GM18519 (cell line): ENCODE results near the gene MSL1.

ENCODE experiments used
- ATAC-seq: cut with Tn5 transposase; IDR thresholded peaks from one replicate; pipeline ENCODE4 v1.9.1; 2021; ENCODE audit warnings: mild to moderate bottlenecking, moderate library complexity; ENCODE audit not compliant: unreplicated experiment, low FRiP score

Gene MSL1

DNA sequence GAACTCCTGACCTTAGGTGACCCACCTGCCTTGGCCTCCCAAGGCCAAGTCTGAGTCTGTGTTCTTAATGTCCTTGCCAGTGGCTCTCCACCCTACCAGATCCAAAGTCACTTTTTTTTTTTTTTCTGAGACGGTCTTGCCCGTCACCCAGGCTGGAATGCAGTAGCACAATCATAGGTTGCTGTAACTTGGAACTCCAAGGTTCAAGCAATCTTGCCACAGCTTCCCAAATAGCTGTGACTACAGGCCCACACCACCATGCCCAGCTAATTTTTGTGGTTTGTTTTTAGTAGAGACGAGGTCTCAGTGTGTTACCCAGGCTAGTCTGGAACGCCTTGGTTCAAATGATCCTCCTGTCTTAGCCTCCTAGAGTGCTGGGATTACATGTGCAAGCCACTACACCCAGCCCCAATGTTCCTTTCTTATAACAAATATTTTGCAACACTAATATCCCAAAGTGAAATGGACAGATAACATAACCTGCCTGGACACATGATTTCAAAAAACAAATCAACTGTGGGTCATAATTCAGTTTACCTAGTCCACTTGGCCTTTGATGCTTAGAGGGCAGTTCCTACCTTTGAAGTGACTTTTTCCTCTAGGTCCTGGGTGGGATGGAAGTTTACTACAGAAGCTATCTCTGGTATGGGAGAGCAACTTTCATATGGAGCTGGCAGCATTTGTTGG, 51.5 kb downstream of the MSL1 start:
- no peak for ATAC-seq

DNA sequence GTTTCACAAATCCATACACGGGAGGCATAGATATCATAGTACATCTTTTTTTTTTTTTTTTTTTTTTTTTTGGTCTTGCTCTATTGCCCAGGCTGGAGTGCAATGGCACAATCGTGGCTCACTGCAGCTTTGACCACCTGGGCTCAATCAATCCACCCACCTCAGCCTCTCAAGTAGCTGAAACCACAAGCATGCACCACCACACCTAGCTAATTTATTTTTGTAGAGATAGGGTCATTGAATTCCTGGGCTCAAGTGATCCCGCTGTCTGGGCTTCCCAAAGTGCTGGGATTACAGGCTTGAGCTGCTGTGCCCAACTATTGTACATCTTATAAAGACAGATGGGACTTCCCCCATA, 52.0 kb downstream of the MSL1 start:
- ATAC-seq = no peak

DNA sequence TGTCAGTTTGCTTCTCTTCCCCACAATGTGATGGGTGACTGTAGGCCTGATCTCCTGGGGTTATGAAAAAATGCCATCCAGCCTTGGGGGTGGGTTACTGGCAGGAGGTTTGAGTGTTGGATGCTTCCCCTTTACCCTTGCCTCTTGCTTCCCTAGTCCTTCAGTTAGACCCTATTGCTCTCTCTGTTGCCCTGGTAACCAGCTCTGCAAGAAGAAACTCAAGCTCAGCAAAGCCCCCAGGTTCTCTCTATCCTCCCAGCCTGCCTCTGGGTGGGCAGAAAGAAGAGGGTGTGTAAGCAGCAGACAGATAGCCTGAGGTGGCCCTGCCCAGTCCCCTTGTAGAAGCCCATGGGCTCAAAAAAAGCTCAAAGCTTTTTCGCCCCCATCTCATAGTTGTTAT, 52.7 kb downstream of the MSL1 start:
- no peak for ATAC-seq

DNA sequence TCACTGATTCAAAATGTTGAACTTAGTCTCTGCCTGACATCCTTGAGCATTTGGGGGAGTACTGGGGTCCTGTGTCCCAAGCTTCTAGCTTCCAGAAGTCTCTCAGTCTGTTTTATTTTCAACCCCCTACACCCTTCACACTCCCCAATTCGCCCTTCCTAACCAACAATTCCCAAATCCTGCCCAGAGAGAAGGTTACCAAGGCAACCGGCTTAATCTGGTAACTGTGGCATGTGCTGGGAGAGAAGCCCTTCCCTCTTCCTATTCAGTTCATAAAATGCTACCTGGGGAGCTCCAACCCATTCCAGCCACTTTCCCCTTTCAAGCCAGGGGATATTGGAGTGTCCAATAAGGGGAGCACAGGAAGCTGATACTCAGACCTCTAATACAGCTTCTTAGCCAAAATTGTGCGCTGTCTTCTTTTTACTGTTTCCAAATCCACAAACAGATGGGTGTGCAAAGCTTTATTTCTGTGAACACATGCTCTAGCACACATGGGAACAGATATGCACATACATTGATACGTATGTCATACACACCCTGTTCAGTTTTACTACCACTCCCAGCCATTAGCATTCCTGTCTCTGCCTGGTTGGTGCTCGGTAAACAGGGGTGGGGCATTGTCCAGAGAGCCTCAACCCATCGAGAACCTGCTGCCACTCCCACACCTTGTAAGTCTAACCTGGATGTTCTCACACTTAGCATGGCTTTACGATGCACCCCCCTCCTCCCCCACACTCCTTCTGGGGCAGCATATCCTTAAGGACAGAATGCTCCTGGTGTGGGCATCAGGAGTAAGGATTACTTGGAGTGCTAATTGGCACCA, 54.4 kb downstream of the MSL1 start:
- no peak for ATAC-seq

DNA sequence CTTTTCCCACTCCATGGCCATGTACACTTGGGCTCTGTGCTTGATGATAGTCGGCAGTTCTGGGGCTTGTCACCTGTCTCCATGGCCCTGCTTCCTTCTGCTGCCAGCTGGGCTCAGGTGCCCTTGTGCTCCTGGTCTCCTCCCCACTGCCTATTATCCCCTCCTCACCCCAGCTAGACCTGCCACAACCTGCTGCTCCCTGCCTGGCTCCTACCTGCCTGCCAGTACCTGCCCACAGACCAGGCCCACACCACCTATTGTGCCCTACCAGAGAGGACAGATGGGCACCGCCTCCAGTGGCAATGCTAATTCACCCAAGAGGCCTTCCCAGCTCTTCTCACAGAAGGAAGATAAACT, 55.0 kb downstream of the MSL1 start:
- no peak for ATAC-seq

DNA sequence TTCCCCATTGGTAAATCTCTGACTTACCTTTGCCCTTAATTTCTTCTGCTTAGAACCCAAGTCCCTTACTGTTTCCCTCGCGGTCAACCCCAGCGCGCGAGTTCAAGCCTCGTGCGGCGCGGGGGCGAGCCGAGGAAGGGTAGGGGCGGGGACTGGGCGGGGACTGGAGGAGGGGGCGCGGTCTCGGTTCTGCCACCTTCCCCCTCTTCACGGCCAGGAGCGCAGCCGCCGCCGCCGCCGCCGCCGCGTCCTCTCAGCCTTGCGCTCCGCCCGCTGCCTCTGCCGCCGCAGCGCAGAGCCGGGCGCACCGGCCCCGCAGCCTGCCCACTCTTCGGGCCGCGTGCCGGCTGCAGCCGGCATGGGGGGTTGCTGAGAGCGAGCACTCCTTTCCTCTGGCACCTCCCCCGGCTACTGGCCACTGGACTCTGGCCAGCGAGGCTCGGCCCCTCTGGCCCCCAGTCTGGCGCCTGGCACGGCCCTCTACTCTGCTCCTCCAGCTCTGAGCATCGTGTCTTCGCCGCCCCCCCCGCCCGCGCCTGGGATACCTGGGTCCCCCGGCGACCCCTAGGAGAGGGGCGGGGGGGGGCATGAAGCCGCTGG, 55.6 kb downstream of the MSL1 start, which contains the start of gene RAPGEFL1:
Gene RAPGEFL1, plus strand, starts transcription at position 196 of the 600 bp plus-strand sequence. Its CDS starts 392 bp downstream, at position 588.
- no peak for ATAC-seq

DNA sequence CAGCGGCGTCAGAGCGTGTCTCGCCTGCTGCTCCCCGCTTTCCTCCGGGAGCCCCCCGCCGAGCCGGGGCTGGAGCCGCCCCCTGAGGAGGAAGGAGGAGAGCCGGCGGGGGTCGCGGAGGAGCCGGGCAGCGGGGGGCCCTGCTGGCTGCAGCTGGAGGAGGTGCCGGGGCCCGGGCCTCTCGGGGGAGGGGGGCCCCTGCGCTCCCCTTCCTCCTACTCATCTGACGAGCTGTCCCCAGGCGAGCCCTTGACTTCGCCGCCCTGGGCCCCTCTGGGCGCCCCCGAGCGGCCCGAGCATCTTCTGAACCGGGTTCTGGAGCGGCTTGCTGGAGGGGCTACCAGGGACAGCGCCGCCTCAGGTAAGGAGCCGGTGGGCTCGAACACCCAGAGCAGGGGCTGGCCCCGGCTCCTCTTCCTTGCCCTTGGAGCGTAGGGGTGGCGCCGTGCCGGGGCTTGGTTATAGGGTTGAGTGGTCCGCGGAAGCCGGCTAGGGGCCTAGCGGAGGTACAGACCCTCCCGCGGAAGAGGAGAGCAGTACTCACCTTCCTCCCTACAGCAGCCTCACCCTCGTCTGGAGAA, 56.3 kb downstream of the MSL1 start:
- ATAC-seq = no peak

DNA sequence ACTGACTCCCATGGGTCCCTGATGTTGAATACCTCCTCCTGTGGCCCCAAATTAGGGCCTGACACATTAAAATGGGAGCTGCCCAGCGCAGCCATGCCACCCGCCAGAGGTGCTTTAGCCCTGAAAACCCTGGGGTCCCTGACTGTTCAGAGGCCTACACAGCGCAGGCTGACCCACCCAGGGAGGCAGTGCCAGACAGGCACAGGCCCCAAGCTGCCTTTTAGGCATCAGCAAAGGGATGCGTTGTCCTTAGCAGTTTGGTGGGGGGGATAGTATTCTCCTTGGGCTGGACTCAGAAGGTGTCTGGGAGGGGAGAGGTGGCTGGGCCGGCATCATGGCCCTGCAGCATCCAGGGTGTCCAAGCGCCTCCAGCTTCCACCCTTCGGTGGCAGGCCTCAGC, 56.9 kb downstream of the MSL1 start:
- no peak for ATAC-seq

DNA sequence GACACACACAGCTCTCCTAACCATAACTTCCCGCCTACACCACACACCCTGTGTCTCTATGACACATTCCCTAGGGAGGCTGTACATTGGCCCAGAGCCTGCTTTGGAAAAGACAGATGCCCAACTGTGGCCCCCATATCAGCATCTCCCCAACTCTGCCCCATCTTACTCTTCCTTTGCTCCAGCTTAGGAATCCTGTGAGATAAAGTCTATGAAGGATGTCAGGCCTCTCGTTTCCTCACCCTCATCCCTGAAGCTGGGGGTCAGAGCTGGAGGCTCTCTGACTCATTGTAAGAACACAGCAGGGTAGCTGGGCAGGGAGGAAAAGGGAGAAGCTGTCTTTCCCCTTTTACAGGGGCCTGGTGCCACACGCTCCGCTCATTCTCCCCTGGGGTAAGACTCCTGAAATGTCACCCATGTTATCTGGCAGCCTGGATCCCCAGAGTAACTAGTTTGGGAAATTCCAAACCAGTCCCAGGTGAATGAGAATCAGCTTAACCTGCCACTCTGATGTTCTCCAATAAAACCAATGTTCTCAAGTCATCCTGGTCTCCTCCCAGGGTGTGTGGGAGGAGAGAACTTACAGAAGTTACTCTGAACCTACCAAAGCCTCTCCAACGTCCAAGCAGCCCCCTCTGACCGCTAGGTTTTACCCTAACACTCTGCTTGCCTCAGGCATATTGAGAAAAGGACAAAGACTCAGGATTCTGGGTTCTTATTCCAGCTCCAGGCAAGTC, 58.3 kb downstream of the MSL1 start:
- no peak for ATAC-seq

DNA sequence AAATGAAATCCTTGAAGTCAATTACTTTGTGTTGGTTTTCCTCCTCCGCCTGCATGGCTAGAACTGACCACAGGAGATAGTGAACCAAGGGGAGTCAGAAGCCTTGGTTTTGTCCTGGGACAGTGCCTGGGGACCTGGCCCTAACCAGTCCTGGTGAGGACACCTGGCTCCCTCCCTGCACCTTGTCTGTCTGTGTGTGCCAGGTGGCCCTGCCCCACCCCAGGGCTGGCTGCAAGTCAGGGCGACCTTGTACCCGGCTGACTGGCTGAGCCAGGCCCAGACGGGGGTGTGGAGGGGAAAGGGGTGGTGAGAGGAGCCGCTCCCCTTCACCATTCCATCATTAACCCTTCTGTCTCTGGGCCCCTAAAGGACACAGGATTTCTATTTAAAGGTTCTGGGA, 58.9 kb downstream of the MSL1 start:
- ATAC-seq = no peak

DNA sequence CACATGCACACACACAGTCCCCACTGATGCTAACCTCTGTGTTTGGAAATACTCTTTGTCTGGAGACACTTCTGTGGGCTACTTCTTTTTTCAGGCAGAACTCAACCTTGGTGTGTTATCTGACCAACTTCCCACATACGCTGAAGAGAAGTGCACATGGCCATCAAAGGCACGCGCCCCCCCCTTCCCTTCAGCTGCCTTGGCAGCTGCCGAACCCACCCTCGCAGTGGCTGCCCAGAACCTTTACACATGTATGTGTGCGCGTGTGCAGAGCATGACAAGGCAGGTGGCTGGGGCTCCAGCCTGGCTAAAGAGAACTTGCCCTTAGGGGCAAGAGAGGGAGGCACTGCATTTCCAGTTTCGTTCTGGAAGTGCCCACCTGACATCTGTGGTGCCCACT, 59.4 kb downstream of the MSL1 start:
- ATAC-seq = no peak

DNA sequence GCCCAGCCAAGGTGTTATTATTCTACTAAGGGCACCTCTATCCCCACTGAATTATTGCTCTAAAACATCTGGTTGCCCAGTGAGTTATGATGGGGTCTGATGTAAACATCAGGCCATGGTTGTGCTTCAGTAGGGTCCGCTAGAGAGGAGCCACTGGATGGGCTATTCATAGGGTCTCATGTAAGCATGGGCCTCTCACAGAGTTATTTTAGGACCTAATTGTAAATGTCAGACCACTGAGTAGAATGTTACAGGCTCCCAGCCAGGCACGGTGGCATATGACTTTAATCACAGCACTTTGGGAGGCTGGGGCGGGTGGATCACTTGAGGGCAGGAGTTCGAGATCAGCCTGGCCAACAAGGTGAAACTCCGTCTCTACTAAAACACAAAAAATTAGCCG, 60.8 kb downstream of the MSL1 start:
- ATAC-seq = no peak
